ENCODE data around the gene ALPL. TPM values are rescaled to one million over a fixed set of nuclear protein-coding genes. Genes with fewer than 3 reads are reported as not detected.

The ALPL gene
- total and polyA plus RNA-seq, 9 of the 15 experiments (the other 6 are each of a cell fraction or from before 2014, with no cell fraction given), result 0.04 to 0.38 (median 0.18) TPM; not detected in 4

GRCh38 chr1:21577933-21578332 is 68.7 kb downstream of the ALPL start:
- Histone ChIP-seq H3K4me2 (ENCODE audit: insufficient read depth, low read length) (no peak overlapping the region), H4K20me1 (replicated peaks; ENCODE audit: control insufficient read depth, insufficient read depth, low read length) (peaks cover 4% of the 10 kb centered on the region; the same call in 1 of the 2 replicates), H3K9me3 (replicated peaks; ENCODE audit: control insufficient read depth, insufficient read depth, low read depth, low read length) (no peaks in the 10 kb centered on the region), H3K9me1 (ENCODE audit: control insufficient read depth, insufficient read depth, low read length) (no peaks in the 10 kb centered on the region), H3K9ac (ENCODE audit: insufficient read depth in 1 of 2, low read depth in 2 of 2, low read length in 2 of 2) (peak overlapping the region in 1 of 2 experiments; percentile 36; a peak in 2 of 4 replicates), H3K36me3 (ENCODE audit: control insufficient read depth, insufficient read depth, low read length) (no peaks in the 10 kb centered on the region), H3K4me3 (no peak overlapping the region), H2AFZ (ENCODE audit: low read depth, low read length) (no peak overlapping the region), H3K4me1 (replicated peaks in 1 of 2; ENCODE audit: control insufficient read depth in 2 of 2, insufficient read depth in 2 of 2, low read length in 2 of 2) (peaks cover 7 to 20% of the 10 kb centered on the region in 2 experiments; a peak in 4 of 5 replicates), H3K27ac (ENCODE audit: extremely low read depth, low read depth, low read length) (no peak overlapping the region), H3K79me2 (ENCODE audit: control insufficient read depth, insufficient read depth, low read length) (no peaks in the 10 kb centered on the region), H3K27me3 (ENCODE audit: control insufficient read depth in 2 of 2, insufficient read depth in 2 of 2, low read length in 2 of 2) (peaks cover 10 to 34% of the 10 kb centered on the region in 2 experiments; a peak in 4 of 5 replicates)
- DNase-seq (ENCODE audit: extremely low read depth in 1 of 4, low spot score in 3 of 4) (no peak), ATAC-seq (no peak), FAIRE-seq (no peak)
- intact Hi-C loops (cut with micrococcal nuclease), result loop anchor here (10.0 kb wide), 1 partner anchor 203 kb away; no protein-coding TSS in a partner anchor
- in situ Hi-C loops (cut with MboI), result no loop called here
- POLR2A ChIA-PET, result no interaction called here
- CTCF ChIA-PET (ENCODE audit: low intra/inter-chr PET ratio), result no interaction called here
- 24% methylated on average over 9 of the region's 9 CpGs for WGBS (ENCODE audit: insufficient coverage, low coverage, missing lambda C conversion rate)
- no TSS peak for BruUV-seq (replicated peaks)
- no peak for TF ChIP-seq ATF7 (IDR thresholded peaks at IDR 0.05)
- no peak for TF ChIP-seq MBD2 (IDR thresholded peaks at IDR 0.05; ENCODE audit: borderline replicate concordance, low read depth)
- no peak for TF ChIP-seq PCBP1 (IDR thresholded peaks at IDR 0.05; ENCODE audit: low read depth, low read length, poor library complexity, severe bottlenecking)
- TF ChIP-seq YY1 (IDR thresholded peaks at IDR 0.05; ENCODE audit: borderline replicate concordance in 1 of 3, control insufficient read depth in 1 of 3, extremely low read depth in 1 of 3, insufficient read depth in 3 of 3, insufficient read length in 1 of 3, insufficient replicate concordance in 2 of 3, low read depth in 1 of 3, low read length in 2 of 3), result no peak
- no peak for TF ChIP-seq IFI16 (CRISPR knock-in tag; IDR thresholded peaks at IDR 0.05)
- no peak for TF ChIP-seq NBN (IDR thresholded peaks at IDR 0.05; ENCODE audit: low read depth)
- TF ChIP-seq PML (IDR thresholded peaks at IDR 0.05; ENCODE audit: low read length), result no peak
- no peak for TF ChIP-seq NCOA1 (IDR thresholded peaks at IDR 0.05; ENCODE audit: low read depth)
- TF ChIP-seq ZSCAN29 (IDR thresholded peaks at IDR 0.05), result no peak
- no peak for TF ChIP-seq LCOR (CRISPR knock-in tag; IDR thresholded peaks at IDR 0.05)
